ENCODE data around the gene PXT1. TPM values are rescaled to one million over a fixed set of nuclear protein-coding genes. Genes with fewer than 3 reads are reported as not detected.

The PXT1 gene
- total and polyA plus RNA-seq, 9 of the 15 experiments (the other 6 are each of a cell fraction or from before 2014, with no cell fraction given): 0.09 to 0.11 (median 0.10) TPM; not detected in 5

DNA sequence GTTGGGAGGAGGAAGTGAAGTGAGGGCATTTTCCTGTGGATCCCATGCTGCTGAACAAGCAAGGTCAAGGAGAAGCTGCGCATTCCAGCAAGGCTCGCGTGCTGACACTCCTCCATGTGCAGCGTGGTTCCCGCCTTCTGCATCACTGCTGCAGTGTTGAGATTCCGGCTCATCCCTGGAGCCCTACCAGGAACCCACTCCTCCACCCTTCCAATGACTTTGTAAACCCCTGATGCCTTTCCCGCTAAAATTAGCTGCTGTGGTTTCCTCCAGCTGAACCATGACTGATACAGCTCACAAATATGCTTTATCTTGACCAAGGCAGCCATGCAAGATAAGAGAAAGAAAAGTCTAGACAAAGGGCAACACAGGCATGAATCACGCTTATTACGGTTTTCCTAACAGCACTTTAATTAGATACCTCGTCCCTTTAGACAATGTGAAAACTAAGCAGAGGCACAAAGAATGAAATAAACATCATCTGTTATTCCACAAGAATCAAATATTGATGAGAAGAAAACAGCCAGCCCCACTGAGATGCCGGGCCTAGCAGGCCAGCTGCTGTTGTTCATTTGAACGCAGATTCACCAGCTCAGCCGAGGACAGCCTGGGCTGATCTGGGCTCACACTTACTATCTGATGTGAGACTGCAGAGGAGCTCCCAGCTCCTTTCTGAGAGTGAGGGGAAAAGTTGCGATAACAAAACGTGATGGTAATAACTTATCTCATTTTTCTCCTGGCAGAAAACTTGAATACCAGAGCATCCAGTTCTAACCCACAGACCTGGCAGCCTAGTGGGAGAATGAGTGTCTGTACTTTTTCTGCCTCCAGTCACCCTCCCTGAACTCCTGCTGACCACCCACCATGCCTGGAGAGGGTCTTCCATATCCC is 91.7 kb downstream of the PXT1 start (continued):
- TF ChIP-seq, protein P1, sequence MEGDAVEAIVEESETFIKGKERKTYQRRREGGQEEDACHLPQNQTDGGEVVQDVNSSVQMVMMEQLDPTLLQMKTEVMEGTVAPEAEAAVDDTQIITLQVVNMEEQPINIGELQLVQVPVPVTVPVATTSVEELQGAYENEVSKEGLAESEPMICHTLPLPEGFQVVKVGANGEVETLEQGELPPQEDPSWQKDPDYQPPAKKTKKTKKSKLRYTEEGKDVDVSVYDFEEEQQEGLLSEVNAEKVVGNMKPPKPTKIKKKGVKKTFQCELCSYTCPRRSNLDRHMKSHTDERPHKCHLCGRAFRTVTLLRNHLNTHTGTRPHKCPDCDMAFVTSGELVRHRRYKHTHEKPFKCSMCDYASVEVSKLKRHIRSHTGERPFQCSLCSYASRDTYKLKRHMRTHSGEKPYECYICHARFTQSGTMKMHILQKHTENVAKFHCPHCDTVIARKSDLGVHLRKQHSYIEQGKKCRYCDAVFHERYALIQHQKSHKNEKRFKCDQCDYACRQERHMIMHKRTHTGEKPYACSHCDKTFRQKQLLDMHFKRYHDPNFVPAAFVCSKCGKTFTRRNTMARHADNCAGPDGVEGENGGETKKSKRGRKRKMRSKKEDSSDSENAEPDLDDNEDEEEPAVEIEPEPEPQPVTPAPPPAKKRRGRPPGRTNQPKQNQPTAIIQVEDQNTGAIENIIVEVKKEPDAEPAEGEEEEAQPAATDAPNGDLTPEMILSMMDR (IDR thresholded peaks at IDR 0.05 in 2 of 3, conservative IDR thresholded peaks at IDR 0.05 in 1 of 3; ENCODE audit: insufficient read depth in 2 of 3, low read depth in 1 of 3, low read length in 3 of 3): no peak
- TF ChIP-seq ZNF583 (CRISPR knock-in tag; IDR thresholded peaks at IDR 0.05) (peak; percentile 71; the same call in 1 of the 2 replicates), BRF1 (IDR thresholded peaks at IDR 0.05; ENCODE audit: borderline replicate concordance, extremely low read depth, insufficient read length) (no peak), SMAD3 (CRISPR knock-in tag; conservative IDR thresholded peaks at IDR 0.05) (peak; percentile 90), ILF3 (IDR thresholded peaks at IDR 0.05; ENCODE audit: borderline replicate concordance) (no peak), STAT5A (IDR thresholded peaks at IDR 0.05; ENCODE audit: borderline replicate concordance, low read length) (peak; percentile 80), RBM15 (IDR thresholded peaks at IDR 0.05; ENCODE audit: insufficient read depth, low read length) (no peak), ZNF778 (CRISPR knock-in tag; IDR thresholded peaks at IDR 0.05) (no peak), TCFL5 (CRISPR knock-in tag; conservative IDR thresholded peaks at IDR 0.05) (no peak), SIN3A (IDR thresholded peaks at IDR 0.05; ENCODE audit: borderline replicate concordance in 2 of 2, control insufficient read depth in 1 of 2, low read depth in 2 of 2, low read length in 2 of 2) (no peak), CTBP1 (IDR thresholded peaks at IDR 0.05; ENCODE audit: borderline replicate concordance) (peak; percentile 99)
- TF ChIP-seq, protein P2, sequence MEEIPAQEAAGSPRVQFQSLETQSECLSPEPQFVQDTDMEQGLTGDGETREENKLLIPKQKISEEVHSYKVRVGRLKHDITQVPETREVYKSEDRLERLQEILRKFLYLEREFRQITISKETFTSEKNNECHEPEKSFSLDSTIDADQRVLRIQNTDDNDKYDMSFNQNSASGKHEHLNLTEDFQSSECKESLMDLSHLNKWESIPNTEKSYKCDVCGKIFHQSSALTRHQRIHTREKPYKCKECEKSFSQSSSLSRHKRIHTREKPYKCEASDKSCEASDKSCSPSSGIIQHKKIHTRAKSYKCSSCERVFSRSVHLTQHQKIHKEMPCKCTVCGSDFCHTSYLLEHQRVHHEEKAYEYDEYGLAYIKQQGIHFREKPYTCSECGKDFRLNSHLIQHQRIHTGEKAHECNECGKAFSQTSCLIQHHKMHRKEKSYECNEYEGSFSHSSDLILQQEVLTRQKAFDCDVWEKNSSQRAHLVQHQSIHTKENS (CRISPR knock-in tag; IDR thresholded peaks at IDR 0.05): no peak
- TF ChIP-seq, protein P3, sequence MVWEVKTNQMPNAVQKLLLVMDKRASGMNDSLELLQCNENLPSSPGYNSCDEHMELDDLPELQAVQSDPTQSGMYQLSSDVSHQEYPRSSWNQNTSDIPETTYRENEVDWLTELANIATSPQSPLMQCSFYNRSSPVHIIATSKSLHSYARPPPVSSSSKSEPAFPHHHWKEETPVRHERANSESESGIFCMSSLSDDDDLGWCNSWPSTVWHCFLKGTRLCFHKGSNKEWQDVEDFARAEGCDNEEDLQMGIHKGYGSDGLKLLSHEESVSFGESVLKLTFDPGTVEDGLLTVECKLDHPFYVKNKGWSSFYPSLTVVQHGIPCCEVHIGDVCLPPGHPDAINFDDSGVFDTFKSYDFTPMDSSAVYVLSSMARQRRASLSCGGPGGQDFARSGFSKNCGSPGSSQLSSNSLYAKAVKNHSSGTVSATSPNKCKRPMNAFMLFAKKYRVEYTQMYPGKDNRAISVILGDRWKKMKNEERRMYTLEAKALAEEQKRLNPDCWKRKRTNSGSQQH (CRISPR knock-in tag; IDR thresholded peaks at IDR 0.05): peak; percentile 64; the same call in 1 of the 2 replicates
- TF ChIP-seq, protein P4, sequence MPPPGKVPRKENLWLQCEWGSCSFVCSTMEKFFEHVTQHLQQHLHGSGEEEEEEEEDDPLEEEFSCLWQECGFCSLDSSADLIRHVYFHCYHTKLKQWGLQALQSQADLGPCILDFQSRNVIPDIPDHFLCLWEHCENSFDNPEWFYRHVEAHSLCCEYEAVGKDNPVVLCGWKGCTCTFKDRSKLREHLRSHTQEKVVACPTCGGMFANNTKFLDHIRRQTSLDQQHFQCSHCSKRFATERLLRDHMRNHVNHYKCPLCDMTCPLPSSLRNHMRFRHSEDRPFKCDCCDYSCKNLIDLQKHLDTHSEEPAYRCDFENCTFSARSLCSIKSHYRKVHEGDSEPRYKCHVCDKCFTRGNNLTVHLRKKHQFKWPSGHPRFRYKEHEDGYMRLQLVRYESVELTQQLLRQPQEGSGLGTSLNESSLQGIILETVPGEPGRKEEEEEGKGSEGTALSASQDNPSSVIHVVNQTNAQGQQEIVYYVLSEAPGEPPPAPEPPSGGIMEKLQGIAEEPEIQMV (tag; conservative IDR thresholded peaks at IDR 0.05; ENCODE audit: low read depth): no peak
- TF ChIP-seq, protein P5, sequence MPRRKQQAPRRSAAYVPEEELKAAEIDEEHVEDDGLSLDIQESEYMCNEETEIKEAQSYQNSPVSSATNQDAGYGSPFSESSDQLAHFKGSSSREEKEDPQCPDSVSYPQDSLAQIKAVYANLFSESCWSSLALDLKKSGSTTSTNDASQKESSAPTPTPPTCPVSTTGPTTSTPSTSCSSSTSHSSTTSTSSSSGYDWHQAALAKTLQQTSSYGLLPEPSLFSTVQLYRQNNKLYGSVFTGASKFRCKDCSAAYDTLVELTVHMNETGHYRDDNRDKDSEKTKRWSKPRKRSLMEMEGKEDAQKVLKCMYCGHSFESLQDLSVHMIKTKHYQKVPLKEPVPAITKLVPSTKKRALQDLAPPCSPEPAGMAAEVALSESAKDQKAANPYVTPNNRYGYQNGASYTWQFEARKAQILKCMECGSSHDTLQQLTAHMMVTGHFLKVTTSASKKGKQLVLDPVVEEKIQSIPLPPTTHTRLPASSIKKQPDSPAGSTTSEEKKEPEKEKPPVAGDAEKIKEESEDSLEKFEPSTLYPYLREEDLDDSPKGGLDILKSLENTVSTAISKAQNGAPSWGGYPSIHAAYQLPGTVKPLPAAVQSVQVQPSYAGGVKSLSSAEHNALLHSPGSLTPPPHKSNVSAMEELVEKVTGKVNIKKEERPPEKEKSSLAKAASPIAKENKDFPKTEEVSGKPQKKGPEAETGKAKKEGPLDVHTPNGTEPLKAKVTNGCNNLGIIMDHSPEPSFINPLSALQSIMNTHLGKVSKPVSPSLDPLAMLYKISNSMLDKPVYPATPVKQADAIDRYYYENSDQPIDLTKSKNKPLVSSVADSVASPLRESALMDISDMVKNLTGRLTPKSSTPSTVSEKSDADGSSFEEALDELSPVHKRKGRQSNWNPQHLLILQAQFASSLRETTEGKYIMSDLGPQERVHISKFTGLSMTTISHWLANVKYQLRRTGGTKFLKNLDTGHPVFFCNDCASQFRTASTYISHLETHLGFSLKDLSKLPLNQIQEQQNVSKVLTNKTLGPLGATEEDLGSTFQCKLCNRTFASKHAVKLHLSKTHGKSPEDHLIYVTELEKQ (CRISPR knock-in tag; IDR thresholded peaks at IDR 0.05): 0 out of 2 replicates have a peak, but pooled peaks have one; percentile 19
